Measurements from ENCODE around the gene AGTRAP.
A peak's percentile ranks its signal among the peaks of the same experiment; 100 is the strongest.

The AGTRAP gene

GRCh38 chr1:11784993-11785769, 49.2 kb downstream of the AGTRAP start:
- peak; percentile 24 for DNase-seq

- no peak for DNase-seq
Observed at GRCh38 chr1:11786168-11786567, 50.2 kb downstream of the AGTRAP start.

- no peak for DNase-seq
Observed at GRCh38 chr1:11787251-11787803, 51.4 kb downstream of the AGTRAP start.

GRCh38 chr1:11787804-11788436, 52.0 kb downstream of the AGTRAP start:
- no peak for DNase-seq

- DNase-seq = no peak
Observed at GRCh38 chr1:11788549-11789053, 52.7 kb downstream of the AGTRAP start.

GRCh38 chr1:11789126-11790067, 53.5 kb downstream of the AGTRAP start:
- DNase-seq = no peak

- no peak for DNase-seq
Observed at GRCh38 chr1:11790101-11790879, 54.4 kb downstream of the AGTRAP start.

GRCh38 chr1:11790880-11791715, 55.2 kb downstream of the AGTRAP start:
- DNase-seq = no peak

- DNase-seq = no peak
Observed at GRCh38 chr1:11792106-11792505, 56.2 kb downstream of the AGTRAP start.

GRCh38 chr1:11793819-11794218, 57.9 kb downstream of the AGTRAP start:
- DNase-seq = no peak

GRCh38 chr1:11794446-11795237, 58.7 kb downstream of the AGTRAP start:
- DNase-seq = no peak

- DNase-seq = no peak
Observed at GRCh38 chr1:11795238-11795890, 59.4 kb downstream of the AGTRAP start.

- DNase-seq = no peak
Observed at GRCh38 chr1:11796036-11796828, 60.3 kb downstream of the AGTRAP start.

GRCh38 chr1:11797525-11798216, 61.7 kb downstream of the AGTRAP start:
- DNase-seq = no peak

- no peak for DNase-seq
Observed at GRCh38 chr1:11799099-11799498, 63.2 kb downstream of the AGTRAP start.

- no peak for DNase-seq
Observed at GRCh38 chr1:11799896-11800295, 64.0 kb downstream of the AGTRAP start.

GRCh38 chr1:11800391-11800755, 64.4 kb downstream of the AGTRAP start:
- DNase-seq = no peak

Data from activated CD4-positive, alpha-beta T cell treated with anti-CD3 and anti-CD28 coated beads, Interleukin-2, amount 50 U/mL, for 1 hour (primary cell).